Right atrium auricular region (tissue), 2 donors: ENCODE results near the gene IGF2. TPM values are rescaled to one million over a fixed set of nuclear protein-coding genes. Genes with fewer than 3 reads are reported as not detected.
A peak's percentile ranks its signal among the peaks of the same experiment; 100 is the strongest.

ENCODE experiments used
- DNase-seq: peaks from one replicate; pipeline ENCODE4 v3.0.0-alpha.2; 2019; ENCODE audit warnings: low spot score
- H3K27ac ChIP-seq, 2 donors: fragments of 200-600 bp; sonication (generic); 1 replicate in 1 of 2; 2 replicates in 1 of 2; pipeline ENCODE4 v1.5.1; 2016 to 2019
- H3K27me3 ChIP-seq, 2 donors: fragments of 200-600 bp; sonication (generic); one replicate each; pipeline versions ENCODE4 v1.5.1 to v1.6.0; 2017 to 2019
- H3K36me3 ChIP-seq: fragments of 200-600 bp; sonication (generic); one replicate; pipeline ENCODE4 v1.5.1; 2016
- H3K4me1 ChIP-seq, 2 donors: fragments of 200-600 bp; sonication (generic); one replicate each; pipeline versions ENCODE4 v1.5.1 to v1.6.0; 2017 to 2019
- H3K4me3 ChIP-seq, 2 donors: fragments of 200-600 bp; sonication (generic); 1 replicate in 1 of 2; 2 replicates in 1 of 2; pipeline ENCODE4 v1.5.1; 2017 to 2019; ENCODE audit warnings: mild to moderate bottlenecking in 1 of 2, moderate library complexity in 1 of 2
- H3K9me3 ChIP-seq, 2 donors: fragments of 200-600 bp; sonication (generic); one replicate each; pipeline ENCODE4 v1.5.1; 2019
- CTCF ChIP-seq, 2 donors: fragments of 200-600 bp; sonication (generic); IDR thresholded peaks; one replicate each; pipeline ENCODE4 v1.5.1; 2019; ENCODE audit warnings: antibody characterized with exemption in 2 of 2
- total RNA-seq, 2 donors: library from RNA; depleted of rRNA; stranded (reverse); fragments of >200 nt; gene quantifications; one replicate each; pipeline ENCODE4 v1.1.0, GENCODE V29; 2016

The IGF2 gene
- total RNA-seq, 2 donors from 2014 or later: 43.2 to 61.9 TPM

GRCh38 chr11:2154889-2155288 is 15.7 kb upstream of the IGF2 start:
- no peaks in the 10 kb centered on the region for H3K9me3 ChIP-seq
- TF ChIP-seq CTCF (IDR thresholded peaks at IDR 0.05): no peak
- DNase-seq: no peak
- peaks cover 0 to 10% of the 10 kb centered on the region in 2 donors for H3K4me1 ChIP-seq
- no peaks in the 10 kb centered on the region for H3K27me3 ChIP-seq
- no peaks in the 10 kb centered on the region for H3K36me3 ChIP-seq
- H3K27ac ChIP-seq: no peak overlapping the region
- no peak overlapping the region for H3K4me3 ChIP-seq

- H3K27me3 ChIP-seq: no peaks in the 10 kb centered on the region
- no peaks in the 10 kb centered on the region for H3K36me3 ChIP-seq
- peaks cover 0 to 10% of the 10 kb centered on the region in 2 donors for H3K4me1 ChIP-seq
- no peak for TF ChIP-seq CTCF (IDR thresholded peaks at IDR 0.05)
- H3K9me3 ChIP-seq: no peaks in the 10 kb centered on the region
- no peak overlapping the region for H3K4me3 ChIP-seq
- H3K27ac ChIP-seq: no peak overlapping the region
- no peak for DNase-seq
These were observed 15.0 kb upstream of the IGF2 start for GRCh38 chr11:2154195-2154585.

- Histone ChIP-seq H3K27ac (no peak overlapping the region), H3K9me3 (no peaks in the 10 kb centered on the region), H3K27me3 (no peaks in the 10 kb centered on the region), H3K36me3 (no peaks in the 10 kb centered on the region), H3K4me3 (no peak overlapping the region), H3K4me1 (peaks cover 0 to 10% of the 10 kb centered on the region in 2 donors)
- no peak for DNase-seq
- TF ChIP-seq CTCF (IDR thresholded peaks at IDR 0.05): no peak
These were observed 14.5 kb upstream of the IGF2 start for GRCh38 chr11:2153581-2154194.

GRCh38 chr11:2151500-2152257 is 12.5 kb upstream of the IGF2 start:
- H3K27ac ChIP-seq: no peak overlapping the region
- no peaks in the 10 kb centered on the region for H3K36me3 ChIP-seq
- no peaks in the 10 kb centered on the region for H3K27me3 ChIP-seq
- H3K4me1 ChIP-seq: peaks cover 0 to 10% of the 10 kb centered on the region in 2 donors
- no peak overlapping the region for H3K4me3 ChIP-seq
- peak; percentile 75 to 87 for TF ChIP-seq CTCF (IDR thresholded peaks at IDR 0.05)
- H3K9me3 ChIP-seq: no peaks in the 10 kb centered on the region
- peak; percentile 83 for DNase-seq

- Histone ChIP-seq H3K36me3 (no peaks in the 10 kb centered on the region), H3K27ac (no peak overlapping the region), H3K4me3 (no peak overlapping the region), H3K9me3 (no peaks in the 10 kb centered on the region), H3K4me1 (peaks cover 0 to 10% of the 10 kb centered on the region in 2 donors), H3K27me3 (peaks cover 5 to 6% of the 10 kb centered on the region in 2 donors)
- DNase-seq: no peak
- TF ChIP-seq CTCF (IDR thresholded peaks at IDR 0.05): peak in 1 of 2 donors; percentile 71
These were observed 11.0 kb upstream of the IGF2 start for GRCh38 chr11:2149864-2150847.
